Stimulated activated CD4-positive, alpha-beta T cell treated with anti-CD3 and anti-CD28 coated beads, Interleukin-2, amount 100 ng/mL, for 4 hours (primary cell): ENCODE measurements around the gene CASR.
"Not testable (repeated sequence)": the region's sequence is repeated elsewhere in the genome, so short reads cannot be mapped to it uniquely, and the experiment has no call there.

Source experiments
- DNase-seq: peaks from one replicate; pipeline ENCODE4 v3.0.0-alpha.2; 2020; ENCODE audit warnings: low read depth

CASR gene

DNA sequence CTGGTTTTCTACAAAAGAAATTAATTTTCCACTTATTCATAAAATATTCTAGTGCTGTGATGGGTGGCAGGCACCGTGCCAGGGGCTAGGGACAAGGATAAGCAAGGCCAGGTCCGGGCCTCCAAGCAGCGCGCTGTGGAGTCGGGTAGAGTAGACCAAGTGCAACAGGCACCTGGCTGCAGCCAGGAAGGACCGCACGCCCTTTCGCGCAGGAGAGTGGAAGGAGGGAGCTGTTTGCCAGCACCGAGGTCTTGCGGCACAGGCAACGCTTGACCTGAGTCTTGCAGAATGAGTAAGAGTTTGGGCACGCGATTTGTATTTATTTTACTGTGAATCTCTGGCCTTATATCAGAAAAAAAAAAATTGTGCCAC, at the start of gene CASR:
Gene CASR, plus strand, starts transcription at position 148 of the 372 bp plus-strand sequence. CDS start 70,522 bp downstream, outside the sequence.
- no peak for DNase-seq

DNA sequence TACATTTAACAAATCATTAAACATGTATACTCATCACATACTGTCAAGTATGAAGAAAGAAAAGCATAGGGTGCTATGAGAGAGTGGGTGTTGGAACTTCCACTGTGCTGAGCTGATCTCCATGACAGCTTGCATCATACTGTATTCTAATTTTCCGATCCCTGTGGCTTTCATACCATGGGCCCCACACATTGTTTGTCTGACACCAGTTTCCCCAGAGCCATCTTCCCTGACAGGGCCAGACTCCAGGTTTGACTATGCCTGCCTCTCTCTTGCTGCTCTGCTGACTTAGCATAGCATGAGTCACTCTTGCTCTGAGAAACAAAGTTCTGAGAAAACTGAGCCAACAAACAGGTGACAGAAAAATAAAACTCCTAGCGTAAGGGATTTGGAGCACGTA, 37.0 kb upstream of the CASR start:
- DNase-seq, result no peak

GRCh38 chr3:122148941-122149627, 34.4 kb upstream of the CASR start:
- no peak for DNase-seq

GRCh38 chr3:122151480-122151879, 32.0 kb upstream of the CASR start:
- DNase-seq, result no peak

GRCh38 chr3:122164983-122165382, 18.5 kb upstream of the CASR start:
- DNase-seq, result not testable (repeated sequence)

DNA sequence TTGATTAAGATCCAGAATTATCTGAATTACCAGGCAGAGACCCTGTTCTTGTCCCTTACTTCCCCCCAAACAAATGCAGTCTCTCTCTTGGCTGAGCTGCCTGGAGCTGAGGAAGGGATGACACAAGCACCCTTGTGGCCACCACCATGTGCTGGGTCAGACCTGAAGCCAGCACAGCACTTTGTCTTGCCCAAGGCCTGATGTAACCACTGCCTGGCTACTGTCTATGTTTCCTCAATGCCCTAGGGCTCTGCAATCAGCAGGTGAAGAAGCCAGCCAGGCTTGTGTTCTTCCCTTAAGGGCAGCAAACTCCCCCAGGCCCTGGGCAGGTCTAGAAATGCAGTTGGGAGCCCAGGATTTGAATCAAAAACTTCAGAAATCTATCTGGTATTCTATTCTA, 15.8 kb upstream of the CASR start:
- DNase-seq, result no peak

GRCh38 chr3:122168044-122168443, 15.4 kb upstream of the CASR start:
- DNase-seq, result no peak

- no peak for DNase-seq
Observed at GRCh38 chr3:122169911-122170310, 13.6 kb upstream of the CASR start.

- not testable (repeated sequence) for DNase-seq
Observed at GRCh38 chr3:122171361-122171760, 12.1 kb upstream of the CASR start.

DNA sequence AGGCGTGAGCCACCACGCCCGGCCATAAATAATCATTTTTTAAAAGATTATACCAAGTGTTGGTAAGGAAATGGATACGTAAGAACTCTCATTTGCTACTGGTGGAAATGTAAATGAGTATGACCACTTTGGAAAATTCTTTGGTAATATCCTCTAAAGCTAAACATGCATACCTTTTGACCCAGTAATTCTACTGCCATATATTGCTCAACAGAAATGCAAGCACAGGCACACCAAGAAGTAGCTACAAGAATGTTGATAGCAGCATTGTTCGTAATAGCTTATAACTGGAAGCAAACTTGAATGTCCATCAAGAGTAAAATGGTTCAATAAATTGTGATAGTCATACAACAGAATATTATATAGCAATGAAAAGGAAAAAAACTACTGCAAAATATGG, 4.8 kb upstream of the CASR start:
- DNase-seq, result no peak

DNA sequence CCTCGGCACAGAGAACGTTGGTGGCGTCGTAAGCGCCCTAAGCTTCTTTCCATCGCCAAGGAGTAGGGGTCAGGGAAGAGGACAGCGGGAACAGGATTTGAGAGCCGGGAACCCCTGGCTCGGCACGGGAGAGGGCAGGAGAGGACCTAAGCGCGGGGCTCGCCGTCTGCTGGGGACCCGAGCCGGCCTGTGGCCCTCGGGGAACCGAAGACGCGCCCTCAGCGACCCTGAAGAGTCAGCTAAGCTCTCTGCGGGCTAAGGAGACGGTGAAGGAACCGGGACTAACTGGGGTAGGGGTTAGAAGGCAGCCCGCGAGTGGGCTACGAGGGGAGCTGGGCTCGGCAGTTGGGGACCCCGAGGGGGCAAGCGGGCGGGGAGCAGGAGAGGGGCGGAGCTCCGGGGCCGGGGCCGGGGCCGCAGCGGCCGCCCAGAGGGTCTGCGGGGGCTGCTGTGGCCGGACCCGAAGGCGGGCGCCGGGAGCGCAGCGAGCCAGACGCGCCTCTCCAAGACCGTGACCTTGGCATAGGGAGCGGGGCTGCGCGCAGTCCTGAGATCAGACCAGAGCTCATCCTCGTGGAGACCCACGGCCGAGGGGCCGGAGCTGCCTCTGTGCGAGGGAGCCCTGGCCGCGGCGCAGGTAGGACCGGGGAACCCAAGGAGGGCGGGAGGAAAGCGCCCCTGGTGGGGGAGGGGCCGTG, 574 bp downstream of the CASR start:
- no peak for DNase-seq

DNA sequence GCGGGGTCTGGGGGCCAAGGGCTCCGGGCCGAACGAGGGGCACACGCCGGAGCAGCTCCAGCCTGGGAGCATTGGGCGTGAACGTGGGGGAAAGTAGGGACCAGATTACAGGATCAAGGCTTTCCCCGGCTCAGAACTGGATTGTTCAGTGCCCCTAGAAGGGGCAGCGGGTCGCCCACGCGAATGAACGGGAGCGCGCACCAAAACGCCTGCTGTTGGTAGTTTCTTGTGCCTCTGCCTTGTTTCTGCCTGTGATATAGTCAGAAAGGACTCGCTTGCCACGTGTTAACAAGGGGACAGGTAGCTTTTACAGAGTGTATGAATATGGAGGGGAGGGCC, 1.1 kb downstream of the CASR start:
- no peak for DNase-seq

- no peak for DNase-seq
Observed at GRCh38 chr3:122186372-122186771, 2.9 kb downstream of the CASR start.

DNA sequence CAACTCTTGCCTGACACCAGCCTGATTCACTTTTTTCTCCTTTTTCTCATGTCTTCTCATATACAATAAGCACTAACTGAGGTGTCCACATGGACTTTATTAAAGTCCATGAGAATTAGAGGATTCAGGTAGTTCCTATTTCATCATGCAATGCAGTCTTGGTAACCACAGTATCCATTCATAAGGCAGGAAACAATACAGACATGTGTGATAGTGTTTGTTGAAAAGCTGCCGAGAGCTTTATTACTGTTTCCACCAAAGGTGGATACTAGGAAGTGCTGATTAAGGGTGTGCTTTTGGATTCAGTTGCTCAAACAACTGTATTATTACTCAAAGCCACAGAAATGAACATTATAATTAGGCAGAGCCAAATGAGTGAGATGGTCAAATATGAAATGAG, 5.3 kb downstream of the CASR start:
- no peak for DNase-seq

DNA sequence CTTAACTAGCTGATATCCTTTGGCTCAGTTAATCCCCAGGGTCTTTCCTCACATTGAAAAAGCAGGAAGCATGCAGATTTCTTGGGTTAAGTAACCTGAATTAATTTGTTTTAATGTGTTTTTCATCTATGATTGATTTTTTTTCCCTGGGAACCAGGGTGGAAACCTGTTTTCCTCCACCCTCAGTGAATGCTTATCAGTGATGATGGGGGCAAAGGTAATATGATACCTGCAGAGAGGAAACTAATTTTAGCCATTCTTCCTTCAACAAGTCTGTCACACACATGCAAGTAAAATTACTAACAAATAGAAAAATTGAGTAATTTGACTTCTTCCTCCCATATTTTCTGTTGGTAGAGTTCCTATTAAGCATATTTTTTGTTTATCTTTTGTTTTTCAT, 5.9 kb downstream of the CASR start:
- no peak for DNase-seq

DNA sequence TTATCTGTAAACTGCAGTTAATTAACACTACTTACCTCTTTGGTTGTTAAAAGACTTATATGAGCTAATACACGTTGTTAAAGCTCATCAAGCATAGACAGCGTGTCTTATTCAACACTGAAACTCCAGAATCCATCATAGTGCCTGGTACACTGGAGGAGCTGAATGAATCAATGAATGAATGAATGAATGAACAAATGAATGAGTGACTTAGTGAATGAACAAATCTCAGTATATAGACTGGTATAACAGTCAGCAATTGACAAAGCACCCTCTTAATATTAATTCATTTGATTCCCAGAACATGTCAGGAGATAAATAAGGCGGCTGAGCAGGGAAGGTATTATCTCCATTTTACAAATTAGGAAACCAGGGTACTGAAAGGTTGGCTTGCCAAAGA, 7.1 kb downstream of the CASR start:
- no peak for DNase-seq

DNA sequence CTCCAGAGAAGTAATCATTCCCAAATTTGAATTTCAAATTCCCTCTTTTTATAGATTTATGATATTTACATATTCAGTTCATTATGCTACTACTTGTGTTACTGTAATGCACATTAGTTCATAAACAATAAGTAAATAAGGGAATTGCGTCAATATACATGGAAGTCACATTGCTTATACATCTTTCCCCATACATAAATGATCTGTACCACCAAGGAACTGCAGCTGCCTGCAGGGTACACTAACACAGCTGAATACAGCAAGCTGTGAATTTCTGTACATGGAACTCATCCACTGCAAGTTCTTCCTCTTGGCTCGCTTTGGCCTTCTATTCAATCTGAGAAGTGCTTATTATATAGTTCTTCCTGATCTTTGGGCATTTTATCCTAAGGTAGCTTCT, 15.5 kb downstream of the CASR start:
- no peak for DNase-seq

- no peak for DNase-seq
Observed at GRCh38 chr3:122199552-122199951, 16.1 kb downstream of the CASR start.

DNA sequence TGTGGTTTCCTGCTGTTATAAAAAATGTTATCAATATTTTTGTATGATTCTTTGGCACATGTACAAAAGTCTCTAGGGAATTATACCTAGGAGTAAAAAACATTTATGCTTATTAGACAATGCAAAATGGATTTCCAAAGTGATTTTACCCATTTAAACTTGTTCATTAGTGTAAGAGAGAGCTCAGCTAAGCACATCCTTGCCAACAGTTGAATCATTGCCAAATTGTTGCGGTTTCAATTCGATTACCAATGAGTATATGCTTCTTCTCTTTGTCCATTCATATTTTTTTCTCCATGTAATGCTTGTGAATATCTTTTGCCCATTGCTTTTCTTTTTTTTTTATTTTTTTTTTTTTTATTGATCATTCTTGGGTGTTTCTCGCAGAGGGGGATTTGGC, 17.2 kb downstream of the CASR start:
- no peak for DNase-seq

DNA sequence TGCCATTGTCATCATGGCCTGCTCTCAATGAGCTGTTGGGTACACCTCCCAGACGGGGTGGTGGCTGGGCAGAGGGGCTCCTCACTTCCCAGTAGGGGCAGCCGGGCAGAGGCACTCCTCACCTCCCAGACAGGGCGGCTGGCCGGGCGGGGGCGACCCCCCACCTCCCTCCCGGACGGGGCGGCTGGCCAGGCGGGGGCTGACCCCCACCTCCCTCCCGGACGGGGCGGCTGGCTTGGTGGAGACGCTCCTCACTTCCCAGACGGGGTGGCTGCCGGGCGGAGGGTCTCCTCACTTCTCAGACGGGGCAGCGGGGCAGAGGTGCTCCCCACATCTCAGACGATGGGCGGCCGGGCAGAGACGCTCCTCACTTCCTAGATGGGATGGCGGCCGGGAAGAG, 18.0 kb downstream of the CASR start:
- not testable (repeated sequence) for DNase-seq

- DNase-seq, result no peak
Observed at GRCh38 chr3:122208579-122208978, 25.1 kb downstream of the CASR start.

- DNase-seq, result no peak
Observed at GRCh38 chr3:122213650-122214049, 30.2 kb downstream of the CASR start.

- DNase-seq, result no peak
Observed at GRCh38 chr3:122214711-122215110, 31.2 kb downstream of the CASR start.
